Esophagus muscularis mucosa (tissue), 4 donors: ENCODE results near the gene ATP5MC2. TPM values are rescaled to one million over a fixed set of nuclear protein-coding genes. Genes with fewer than 3 reads are reported as not detected.
"Not testable (repeated sequence)": the region's sequence is repeated elsewhere in the genome, so short reads cannot be mapped to it uniquely, and the experiment has no call there.

Source experiments
- DNase-seq: peaks from one replicate; pipeline ENCODE4 v3.0.0-alpha.2; 2017; ENCODE audit errors: extremely low spot score
- H3K27ac ChIP-seq, 4 donors: fragments of 200-600 bp; sonication (generic); replicated peaks in 1 of 4; 1 replicate in 3 of 4; 2 replicates in 1 of 4; pipeline ENCODE4 v1.5.1; 2016 to 2019; ENCODE audit warnings: mild to moderate bottlenecking in 1 of 4
- H3K27me3 ChIP-seq, 4 donors: fragments of 200-600 bp; sonication (generic); one replicate each; pipeline versions ENCODE4 v1.5.1 to v1.6.0; 2016 to 2019
- H3K36me3 ChIP-seq, 4 donors: fragments of 200-600 bp; sonication (generic); one replicate each; pipeline ENCODE4 v1.5.1; 2016 to 2019
- H3K4me1 ChIP-seq, 4 donors: fragments of 200-600 bp; sonication (generic); one replicate each; pipeline ENCODE4 v1.5.1; 2016 to 2019
- H3K4me3 ChIP-seq, 4 donors: fragments of 200-600 bp; sonication (generic); 1 replicate in 2 of 4; 2 replicates in 2 of 4; pipeline ENCODE4 v1.5.1; 2016 to 2019; ENCODE audit warnings: mild to moderate bottlenecking in 4 of 4, moderate library complexity in 1 of 4
- H3K9me3 ChIP-seq, 4 donors: fragments of 200-600 bp; sonication (generic); 1 replicate in 3 of 4; 2 replicates in 1 of 4; pipeline ENCODE4 v1.5.1; 2016 to 2019
- EP300 ChIP-seq: sonication (generic); formaldehyde crosslinking; IDR thresholded peaks from one replicate; pipeline ENCODE4 v1.6.1; 2017; ENCODE audit warnings: antibody characterized with exemption
- POLR2A ChIP-seq: fragments of 450-650 bp; IDR thresholded peaks from one replicate; pipeline ENCODE4 v1.6.1; 2017; ENCODE audit warnings: antibody characterized with exemption, moderate library complexity, mild to moderate bottlenecking, low read depth
- POLR2AphosphoS5 ChIP-seq, 2 donors: sonication (generic); formaldehyde crosslinking; IDR thresholded peaks; one replicate each; pipeline ENCODE4 v1.6.1; 2017; ENCODE audit warnings: antibody characterized with exemption in 2 of 2
- WGBS: methylation state at CpG from one replicate; pipeline ENCODE4 v1.1.5; 2018; 5-methylcytosine and 5-hydroxymethylcytosine counted together
- intact Hi-C: fragments of 100-400 bp; cut with DNase I; formaldehyde crosslinking; loops from one replicate; pipeline ENCODE4 v1.15.1; 2023
- total RNA-seq, 4 donors: library from RNA; depleted of rRNA; stranded (reverse); fragments of >200 nt; gene quantifications; one replicate each; pipeline versions ENCODE4 v1.1.0 to v1.2.1, GENCODE V29; 2016
- TF ChIP-seq, protein P1 (sequence below), 3 experiments: fragments of 200-600 bp in 2 of 3; fragments of 450-650 bp in 1 of 3; sonication (generic) in 2 of 3; IDR thresholded peaks; one replicate each; pipeline ENCODE4 v1.5.1; 2017 to 2019; ENCODE audit warnings: antibody characterized with exemption in 3 of 3, mild to moderate bottlenecking in 2 of 3, moderate library complexity in 1 of 3

Gene ATP5MC2
- total RNA-seq, 4 donors from 2014 or later = 204 to 266 (median 235) TPM

DNA sequence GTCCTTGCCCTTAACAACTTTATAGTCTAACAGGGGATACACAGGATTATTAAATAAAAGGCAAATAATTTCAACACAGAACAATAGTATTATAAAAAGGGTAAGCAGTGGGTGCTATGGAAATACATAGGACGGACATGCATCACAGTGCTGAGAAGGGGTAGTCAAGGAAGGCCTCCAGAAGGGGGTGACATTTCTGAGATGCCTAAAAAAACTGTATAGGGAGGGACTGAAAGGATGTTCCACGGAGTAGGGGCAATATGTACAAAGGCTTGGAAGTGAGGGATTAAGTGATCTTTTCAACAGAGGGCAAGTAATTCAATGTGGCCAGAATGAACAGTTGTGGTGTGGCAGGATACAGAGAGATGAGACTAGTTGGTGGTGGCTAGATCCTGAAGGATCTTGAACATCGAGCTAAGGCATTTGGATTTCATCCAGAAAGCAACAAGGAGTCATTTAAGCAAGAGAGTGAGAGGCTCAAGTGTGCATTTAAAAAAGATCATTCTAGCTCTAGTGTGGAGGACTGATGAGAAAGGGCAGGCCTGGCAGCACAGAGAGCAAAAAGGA, 8.9 kb upstream of the ATP5MC2 start:
- TF ChIP-seq EP300 (no peak), POLR2A (no peak), POLR2AphosphoS5 (IDR thresholded peaks at IDR 0.05) (no peak)
- TF ChIP-seq, protein P1, sequence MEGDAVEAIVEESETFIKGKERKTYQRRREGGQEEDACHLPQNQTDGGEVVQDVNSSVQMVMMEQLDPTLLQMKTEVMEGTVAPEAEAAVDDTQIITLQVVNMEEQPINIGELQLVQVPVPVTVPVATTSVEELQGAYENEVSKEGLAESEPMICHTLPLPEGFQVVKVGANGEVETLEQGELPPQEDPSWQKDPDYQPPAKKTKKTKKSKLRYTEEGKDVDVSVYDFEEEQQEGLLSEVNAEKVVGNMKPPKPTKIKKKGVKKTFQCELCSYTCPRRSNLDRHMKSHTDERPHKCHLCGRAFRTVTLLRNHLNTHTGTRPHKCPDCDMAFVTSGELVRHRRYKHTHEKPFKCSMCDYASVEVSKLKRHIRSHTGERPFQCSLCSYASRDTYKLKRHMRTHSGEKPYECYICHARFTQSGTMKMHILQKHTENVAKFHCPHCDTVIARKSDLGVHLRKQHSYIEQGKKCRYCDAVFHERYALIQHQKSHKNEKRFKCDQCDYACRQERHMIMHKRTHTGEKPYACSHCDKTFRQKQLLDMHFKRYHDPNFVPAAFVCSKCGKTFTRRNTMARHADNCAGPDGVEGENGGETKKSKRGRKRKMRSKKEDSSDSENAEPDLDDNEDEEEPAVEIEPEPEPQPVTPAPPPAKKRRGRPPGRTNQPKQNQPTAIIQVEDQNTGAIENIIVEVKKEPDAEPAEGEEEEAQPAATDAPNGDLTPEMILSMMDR (IDR thresholded peaks at IDR 0.05) = no peak
- no peak overlapping the region for H3K27ac ChIP-seq
- 71% methylated on average over 3 of the region's 3 CpGs for WGBS

DNA sequence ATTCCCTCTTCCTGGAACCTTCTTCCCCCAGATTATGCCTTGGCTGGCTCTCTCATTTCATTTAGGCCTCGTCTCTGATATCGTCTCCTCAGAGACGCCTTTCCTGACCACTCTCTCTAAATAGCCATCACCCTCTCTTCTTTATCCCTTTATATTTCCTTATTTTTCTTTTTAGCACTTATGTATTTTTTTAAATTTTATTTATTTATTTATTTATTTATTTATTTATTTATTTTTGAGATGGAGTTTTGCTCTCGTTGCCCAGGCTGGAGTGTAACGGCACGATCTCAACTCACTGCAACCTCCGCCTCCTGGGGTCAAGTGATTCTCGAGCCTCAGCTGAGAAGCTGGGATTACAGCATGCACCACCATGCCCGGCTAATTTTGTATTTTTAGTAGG, 8.1 kb upstream of the ATP5MC2 start:
- DNase-seq = no peak
- Histone ChIP-seq H3K9me3 (no peaks in the 10 kb centered on the region), H3K36me3 (no peaks in the 10 kb centered on the region), H3K4me3 (no peak overlapping the region), H3K4me1 (no peaks in the 10 kb centered on the region), H3K27me3 (no peaks in the 10 kb centered on the region), H3K27ac (no peak overlapping the region)
- WGBS = 94% methylated on average over 9 of the region's 9 CpGs
- TF ChIP-seq POLR2AphosphoS5 (IDR thresholded peaks at IDR 0.05) = no peak
- TF ChIP-seq POLR2A = no peak
- intact Hi-C loops = no loop called here

More for the DNA sequence above, 8.9 kb upstream of the ATP5MC2 start:
- Histone ChIP-seq H3K4me3 (no peak overlapping the region), H3K9me3 (no peaks in the 10 kb centered on the region), H3K4me1 (no peaks in the 10 kb centered on the region), H3K27me3 (no peaks in the 10 kb centered on the region), H3K36me3 (no peaks in the 10 kb centered on the region)
- DNase-seq = no peak
- intact Hi-C loops = no loop called here

DNA sequence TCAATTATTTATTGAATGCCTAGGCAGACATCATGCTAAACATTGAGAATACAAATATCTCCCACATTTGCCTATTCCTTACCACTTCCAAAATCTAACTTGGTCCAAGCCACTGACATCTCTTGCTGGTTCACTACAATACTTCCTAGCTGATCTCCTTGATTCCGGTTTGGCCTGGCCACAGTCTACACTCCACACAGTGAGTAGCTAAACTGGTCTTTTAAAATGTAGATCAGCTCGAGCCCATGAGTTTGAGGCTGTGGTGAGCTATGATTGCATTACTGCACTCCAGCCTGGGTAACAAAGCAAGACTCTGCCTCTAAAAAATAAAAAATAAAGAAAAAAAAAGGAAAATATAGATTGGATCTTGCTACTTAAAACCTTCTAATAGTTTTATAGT, 7.6 kb upstream of the ATP5MC2 start:
- TF ChIP-seq EP300 = no peak
- TF ChIP-seq, protein P1 (IDR thresholded peaks at IDR 0.05) = no peak
- Histone ChIP-seq H3K27ac (no peak overlapping the region), H3K27me3 (no peaks in the 10 kb centered on the region), H3K4me3 (no peak overlapping the region), H3K4me1 (peaks cover 0 to under 1% (median 0%) of the 10 kb centered on the region in 4 donors), H3K36me3 (no peaks in the 10 kb centered on the region), H3K9me3 (no peaks in the 10 kb centered on the region)
- intact Hi-C loops = no loop called here
- DNase-seq = no peak
- WGBS = 86% methylated on average over 2 of the region's 2 CpGs

DNA sequence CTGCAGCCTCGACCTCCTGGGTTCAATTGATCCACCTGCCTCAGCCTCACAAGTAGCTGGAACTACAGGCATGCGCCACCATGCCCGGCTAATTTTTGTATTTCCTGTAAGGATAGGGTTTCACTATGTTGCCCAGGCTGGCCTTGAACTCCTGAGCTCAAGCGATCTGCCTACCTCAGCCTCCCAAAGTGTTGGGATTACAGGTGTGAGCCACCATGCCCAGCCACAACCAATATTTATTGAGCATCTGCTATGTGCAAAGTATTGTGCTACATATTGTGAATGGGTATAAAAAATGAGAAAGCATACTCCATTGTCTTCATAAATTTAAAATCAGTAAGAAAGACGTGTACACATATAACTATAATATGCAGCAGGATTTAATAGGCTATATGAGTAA, 4.2 kb upstream of the ATP5MC2 start:
- H3K27me3 ChIP-seq, H3K4me3 ChIP-seq, intact Hi-C loops, H3K36me3 ChIP-seq, H3K27ac ChIP-seq, H3K9me3 ChIP-seq, DNase-seq: not testable (repeated sequence)
- 92% methylated on average over 5 of the region's 5 CpGs for WGBS
- peaks cover 18 to 30% (median 25%) of the 10 kb centered on the region in 4 donors for H3K4me1 ChIP-seq

DNA sequence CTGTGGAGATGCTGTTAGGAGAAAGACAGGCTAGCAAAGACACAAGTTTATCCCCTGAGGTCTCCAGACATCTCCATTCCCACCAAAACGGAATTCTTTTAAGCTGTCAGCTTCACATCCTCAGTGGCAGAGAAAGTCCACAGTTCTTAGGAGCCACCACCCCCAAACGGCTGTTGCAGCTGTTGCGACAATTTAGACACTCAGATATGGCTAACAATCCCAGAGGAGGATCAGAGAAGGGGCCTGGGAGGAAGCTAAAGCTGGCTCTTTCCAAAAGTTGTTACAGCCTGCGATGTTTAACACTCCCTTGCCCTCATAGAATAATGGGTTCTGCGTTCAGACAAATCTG, 1.9 kb upstream of the ATP5MC2 start:
- intact Hi-C loops = loop anchor here (5.0 kb wide), 1 partner anchor 50 kb away; the partner anchor contains the start of gene ATF7
- no peaks in the 10 kb centered on the region for H3K9me3 ChIP-seq
- TF ChIP-seq POLR2AphosphoS5 (IDR thresholded peaks at IDR 0.05) (no peak), POLR2A (no peak), EP300 (no peak)
- TF ChIP-seq, protein P1 (IDR thresholded peaks at IDR 0.05) = no peak
- H3K27me3 ChIP-seq = no peaks in the 10 kb centered on the region
- H3K27ac ChIP-seq = peak overlapping the region; percentile 91 to 97 (median 94)
- peaks cover 28 to 53% (median 43%) of the 10 kb centered on the region in 4 donors for H3K4me1 ChIP-seq
- H3K36me3 ChIP-seq = peaks cover 0 to 13% (median 9%) of the 10 kb centered on the region in 4 donors
- H3K4me3 ChIP-seq = peak overlapping the region; percentile 69 to 86 (median 82)
- WGBS = 50% methylated on average over 5 of the region's 5 CpGs
- no peak for DNase-seq
